GM19239 (cell line): Measurements from ENCODE around the gene EPN1.

Experiments used
- DNase-seq: peaks from one replicate; pipeline ENCODE4 v3.0.0; 2011; ENCODE audit warnings: low spot score; ENCODE audit not compliant: insufficient read length
- FAIRE-seq: peaks from 2 replicates; lab custom pipeline; 2011; peaks lifted over from hg19 to GRCh38; lab: Jason Lieb, UNC

EPN1 gene

DNA sequence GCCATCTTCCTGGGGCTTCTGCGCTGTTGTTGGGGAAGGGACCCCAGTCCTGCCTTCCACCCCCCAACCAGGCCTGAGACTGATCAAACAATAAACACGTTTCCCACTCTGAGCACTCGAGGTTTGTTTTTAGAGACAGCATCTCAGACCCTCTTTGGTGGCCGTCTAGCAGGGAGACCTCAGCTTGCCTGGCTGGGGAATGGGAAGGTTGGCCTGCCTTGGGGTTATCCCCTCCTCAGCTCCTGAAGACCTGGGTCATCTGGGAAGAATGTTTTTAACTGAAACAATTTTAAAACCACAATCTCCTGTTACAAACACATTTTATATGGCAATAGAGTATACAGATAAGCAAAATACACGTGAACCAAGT lies 29.5 kb upstream of the EPN1 start:
- FAIRE-seq: no peak
- no peak for DNase-seq

DNA sequence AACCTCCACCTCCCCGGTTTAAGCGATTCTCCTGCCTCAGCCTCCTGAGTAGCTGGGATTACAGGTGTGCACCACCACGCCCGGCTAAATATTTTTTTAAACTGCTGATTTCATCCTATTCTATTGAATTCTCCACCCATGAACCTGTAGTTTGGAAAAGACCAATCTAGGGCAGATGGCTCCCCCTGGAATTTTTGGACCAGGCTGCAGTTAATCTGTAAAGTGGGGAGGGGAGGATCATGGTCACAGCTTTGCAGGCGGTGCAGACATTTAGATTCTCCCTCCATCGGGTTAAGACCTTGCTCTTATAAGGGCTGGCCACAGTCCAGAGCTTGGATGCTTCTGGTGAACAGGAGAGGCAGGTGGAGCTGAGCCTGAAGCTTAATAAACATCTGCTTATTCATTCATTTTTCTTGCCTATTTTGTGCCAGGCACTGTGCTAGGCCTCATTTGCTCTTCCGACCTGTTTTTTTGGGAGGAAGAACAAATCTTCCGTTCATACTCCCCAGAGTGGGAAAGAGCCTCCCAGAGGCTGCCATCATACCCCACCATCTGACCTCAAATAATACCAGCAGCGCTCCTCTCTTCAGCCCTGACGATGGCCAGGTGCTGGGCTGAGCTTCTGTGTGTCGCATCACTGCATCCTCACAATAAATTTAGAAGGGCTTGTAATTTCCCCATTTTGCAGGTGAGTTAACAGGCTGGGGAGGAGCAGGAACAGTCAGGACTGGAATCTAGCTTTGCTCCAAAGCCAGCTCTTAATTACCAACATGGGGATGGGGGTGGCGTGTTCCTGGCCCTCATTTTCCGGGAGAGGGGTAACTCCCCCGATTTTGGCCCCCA lies 27.9 kb upstream of the EPN1 start:
- FAIRE-seq (peak; percentile 84), DNase-seq (no peak)

DNA sequence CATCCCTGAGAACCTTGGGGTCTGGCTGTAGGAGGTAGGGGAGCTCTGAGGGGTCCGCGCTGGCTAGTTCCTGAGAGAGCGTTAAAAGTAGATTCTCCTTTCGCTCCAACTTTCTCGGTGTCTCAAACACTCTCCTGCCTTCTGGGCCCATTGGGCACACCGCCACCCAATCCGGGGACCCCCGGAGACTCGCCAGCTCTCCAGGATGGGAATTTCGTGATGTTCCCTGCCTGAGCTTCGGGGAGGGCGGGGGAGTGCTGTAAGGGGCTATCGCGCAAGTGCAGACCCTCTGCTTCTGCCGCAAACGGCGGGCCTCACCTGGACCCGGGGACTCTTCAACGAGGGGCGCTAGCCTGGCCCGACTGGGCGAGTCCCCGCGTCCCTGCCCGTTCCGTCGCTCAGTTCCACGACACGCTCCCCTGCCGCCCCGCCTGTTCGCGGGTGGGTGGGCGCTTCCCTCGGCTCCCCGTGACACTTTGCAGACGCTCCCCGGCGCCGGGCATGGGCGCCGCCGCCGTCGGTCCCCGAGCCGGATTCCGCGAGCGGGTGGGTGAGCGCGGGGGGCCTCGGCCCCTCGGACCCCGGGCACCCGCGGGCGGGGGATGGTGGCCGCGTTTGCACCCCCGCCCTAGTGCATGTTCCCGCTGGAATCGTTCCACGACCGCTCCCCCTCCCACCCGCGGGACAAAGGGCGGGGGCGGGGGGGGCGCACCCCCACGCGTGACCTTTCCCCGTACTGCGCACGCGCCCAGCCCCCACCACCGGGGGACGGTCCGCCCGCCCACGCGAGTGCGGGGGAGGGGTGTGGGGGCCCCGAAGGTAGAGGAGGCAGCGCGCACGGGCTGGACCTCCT lies 27.1 kb upstream of the EPN1 start, which contains the start of gene CCDC106:
CCDC106 (plus strand) TSS at position 481 of the 853 bp plus-strand sequence. CDS start 835 bp downstream, outside the sequence.
- peak; percentile 79 for FAIRE-seq
- no peak for DNase-seq

DNA sequence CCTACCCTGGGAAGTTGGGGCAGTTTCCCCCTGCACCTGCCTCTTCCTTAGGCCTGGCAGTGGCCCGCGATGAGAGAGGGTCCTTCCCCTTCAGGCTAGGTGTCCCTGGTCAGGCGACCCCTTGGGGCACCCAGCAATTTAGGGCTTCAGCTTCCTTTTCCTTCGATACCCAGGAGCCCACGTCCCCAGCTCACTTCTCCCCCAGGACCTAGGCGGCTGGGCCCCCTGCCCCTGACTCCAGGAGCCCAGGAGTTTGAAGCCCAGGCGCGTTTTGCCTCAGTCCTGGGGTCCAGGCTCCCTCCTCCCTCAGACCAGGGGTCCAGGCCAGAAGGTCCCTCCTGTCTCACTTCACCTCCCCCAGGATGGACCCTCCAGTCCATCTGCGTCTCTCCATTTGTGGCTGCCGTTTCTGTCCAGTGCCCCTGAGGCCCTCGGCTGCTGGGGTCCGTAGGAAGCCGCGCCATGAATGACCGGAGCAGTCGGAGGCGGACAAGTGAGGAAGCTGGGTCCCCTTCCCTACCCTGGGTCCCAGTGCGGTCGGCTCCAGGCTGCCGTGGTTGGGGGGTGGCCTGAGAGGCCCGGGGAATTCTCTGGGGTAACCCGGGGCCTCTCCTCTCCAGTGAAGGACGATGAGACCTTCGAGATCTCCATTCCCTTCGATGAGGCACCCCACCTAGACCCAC lies 26.3 kb upstream of the EPN1 start:
- DNase-seq: no peak
- no peak for FAIRE-seq

DNA sequence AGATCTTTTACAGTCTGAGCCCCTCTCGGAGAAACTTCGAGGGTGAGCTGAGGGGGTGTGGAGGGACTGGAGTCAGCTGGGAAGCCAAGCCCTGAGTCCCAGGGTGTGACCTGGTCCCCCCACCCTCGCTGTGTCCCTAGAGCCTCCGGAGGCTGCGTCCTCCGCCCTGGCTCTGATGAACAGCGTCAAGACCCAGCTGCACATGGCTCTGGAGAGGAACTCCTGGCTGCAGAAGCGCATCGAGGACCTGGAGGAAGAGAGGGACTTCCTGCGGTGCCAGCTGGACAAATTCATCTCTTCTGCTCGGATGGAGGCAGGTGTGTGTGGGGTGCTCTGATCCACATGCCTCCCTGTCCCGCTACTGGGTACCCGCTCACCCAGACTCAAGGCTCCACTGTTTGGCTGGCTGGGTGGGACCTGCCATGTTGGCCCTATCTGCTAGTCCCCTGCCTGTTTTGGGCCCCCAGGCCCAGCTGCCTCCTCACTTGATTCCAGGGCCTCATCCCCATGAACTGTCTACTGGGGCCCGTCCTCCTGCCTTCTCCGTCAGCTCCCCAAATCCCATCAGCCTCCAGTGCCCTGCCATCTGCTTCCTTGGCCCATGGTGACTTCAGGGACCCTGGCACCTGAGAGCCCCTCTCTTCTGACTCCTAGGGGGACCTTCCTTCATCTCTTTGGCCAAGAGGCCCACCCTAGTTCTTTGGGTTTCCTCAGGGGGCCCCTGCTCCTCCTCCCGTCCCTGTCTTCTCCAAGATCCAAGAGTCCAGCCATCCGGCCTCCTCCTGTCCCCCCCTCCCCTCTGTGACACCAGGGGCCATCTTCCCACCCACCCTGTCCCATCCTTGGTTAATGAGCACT lies 25.5 kb upstream of the EPN1 start:
- DNase-seq: no peak

DNA sequence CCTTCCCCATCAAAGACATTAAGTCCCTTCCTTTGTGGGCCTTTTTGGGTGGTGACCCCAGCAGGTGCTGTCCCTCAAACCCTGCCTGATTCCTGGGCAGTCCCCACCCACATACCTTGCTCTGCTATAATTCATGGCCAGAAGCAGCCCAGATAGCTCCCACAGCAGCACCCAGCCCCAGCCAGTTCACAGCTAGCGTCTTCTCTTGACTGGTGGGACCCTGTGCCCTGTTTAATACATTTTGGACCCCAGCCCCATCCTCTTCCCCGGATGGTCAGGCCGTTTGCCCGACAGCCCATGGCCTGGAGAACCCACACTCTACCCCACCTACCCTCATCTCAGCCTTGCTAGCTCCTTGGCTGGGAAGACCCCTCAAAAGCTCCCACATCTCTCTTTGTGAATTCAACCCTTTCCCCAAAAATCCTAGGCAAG lies 24.9 kb upstream of the EPN1 start:
- FAIRE-seq (no peak), DNase-seq (no peak)

More for the DNA sequence above, 25.5 kb upstream of the EPN1 start:
- no peak for FAIRE-seq

DNA sequence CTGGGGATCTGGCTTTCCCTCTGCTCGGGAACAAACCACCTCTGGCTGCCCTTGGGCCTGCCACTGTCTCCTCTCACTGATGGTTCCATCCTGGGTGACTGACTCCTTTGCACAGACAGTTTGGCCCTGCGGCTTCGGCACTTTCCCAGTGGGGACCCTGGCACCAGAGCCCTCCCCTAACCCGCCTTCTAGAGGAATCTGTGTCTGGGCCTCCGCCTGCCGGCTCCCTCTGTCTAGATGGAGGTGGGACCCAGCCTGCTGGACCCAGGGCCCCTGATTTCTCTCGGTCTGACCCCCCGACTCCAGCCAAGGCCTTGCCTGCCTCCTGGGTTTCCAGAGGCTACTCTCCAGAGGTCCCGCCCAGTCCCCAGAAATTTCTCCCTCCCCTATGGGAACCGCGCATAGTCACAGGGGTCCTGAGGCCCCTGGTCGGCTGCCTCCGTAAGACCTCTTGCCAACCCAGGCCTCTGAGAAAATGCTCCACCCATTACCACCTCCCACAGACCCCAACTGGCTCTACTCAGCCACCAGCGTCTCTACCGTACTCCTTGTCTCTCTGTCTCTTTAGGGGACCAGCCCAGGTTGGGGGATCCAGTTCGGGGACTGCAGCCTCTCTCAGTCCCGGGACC lies 24.3 kb upstream of the EPN1 start:
- FAIRE-seq: no peak
- no peak for DNase-seq

DNA sequence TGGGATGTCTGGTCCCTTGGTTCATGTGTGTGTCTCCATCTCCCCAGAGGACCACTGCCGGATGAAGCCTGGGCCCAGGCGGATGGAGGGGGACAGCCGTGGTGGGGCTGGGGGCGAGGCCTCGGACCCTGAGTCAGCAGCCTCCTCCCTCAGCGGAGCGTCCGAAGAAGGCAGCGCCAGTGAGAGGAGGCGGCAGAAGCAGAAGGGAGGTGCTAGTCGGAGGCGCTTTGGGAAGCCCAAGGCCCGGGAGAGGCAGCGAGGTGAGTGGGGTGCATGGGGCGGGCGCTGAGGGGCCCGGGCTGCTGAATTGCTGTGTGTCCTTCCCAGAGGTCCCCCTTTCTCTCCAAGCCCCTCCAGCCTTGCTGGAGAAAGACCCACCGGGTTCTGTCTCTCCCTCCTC lies 23.8 kb upstream of the EPN1 start:
- no peak for FAIRE-seq
- DNase-seq: no peak

DNA sequence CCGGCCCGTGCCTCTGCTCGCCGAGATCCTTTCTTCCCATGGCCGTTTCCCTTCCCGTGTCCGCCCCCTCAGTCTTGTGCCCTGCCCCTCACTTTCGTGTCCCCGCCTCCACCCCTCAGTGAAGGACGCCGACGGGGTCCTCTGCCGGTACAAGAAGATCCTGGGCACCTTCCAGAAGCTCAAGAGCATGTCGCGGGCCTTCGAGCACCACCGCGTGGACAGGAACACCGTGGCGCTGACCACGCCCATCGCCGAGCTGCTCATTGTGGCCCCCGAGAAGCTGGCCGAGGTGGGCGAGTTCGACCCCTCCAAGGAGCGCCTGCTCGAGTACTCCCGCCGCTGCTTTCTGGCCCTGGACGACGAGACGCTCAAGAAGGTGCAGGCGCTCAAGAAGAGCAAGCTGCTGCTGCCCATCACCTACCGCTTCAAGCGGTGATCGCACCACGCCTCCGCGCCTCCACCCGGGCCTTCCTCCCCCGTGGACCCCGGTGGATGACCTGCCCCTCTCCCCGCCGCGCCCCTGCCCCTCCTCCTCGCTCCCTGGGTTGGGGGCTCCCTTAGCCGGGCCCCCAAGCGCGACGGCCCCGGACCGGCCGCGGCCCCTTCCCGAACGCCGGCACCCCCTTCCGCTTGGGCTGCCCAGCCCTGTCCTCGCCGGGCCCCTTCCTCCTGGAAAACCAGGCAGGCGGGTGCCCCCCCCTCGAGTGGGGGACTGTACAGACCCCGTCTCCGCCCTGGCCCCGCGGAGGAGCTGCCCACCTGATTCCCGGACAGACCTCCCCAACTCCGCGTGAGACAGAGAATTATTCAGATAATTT lies 22.5 kb upstream of the EPN1 start:
- DNase-seq (no peak), FAIRE-seq (no peak)

DNA sequence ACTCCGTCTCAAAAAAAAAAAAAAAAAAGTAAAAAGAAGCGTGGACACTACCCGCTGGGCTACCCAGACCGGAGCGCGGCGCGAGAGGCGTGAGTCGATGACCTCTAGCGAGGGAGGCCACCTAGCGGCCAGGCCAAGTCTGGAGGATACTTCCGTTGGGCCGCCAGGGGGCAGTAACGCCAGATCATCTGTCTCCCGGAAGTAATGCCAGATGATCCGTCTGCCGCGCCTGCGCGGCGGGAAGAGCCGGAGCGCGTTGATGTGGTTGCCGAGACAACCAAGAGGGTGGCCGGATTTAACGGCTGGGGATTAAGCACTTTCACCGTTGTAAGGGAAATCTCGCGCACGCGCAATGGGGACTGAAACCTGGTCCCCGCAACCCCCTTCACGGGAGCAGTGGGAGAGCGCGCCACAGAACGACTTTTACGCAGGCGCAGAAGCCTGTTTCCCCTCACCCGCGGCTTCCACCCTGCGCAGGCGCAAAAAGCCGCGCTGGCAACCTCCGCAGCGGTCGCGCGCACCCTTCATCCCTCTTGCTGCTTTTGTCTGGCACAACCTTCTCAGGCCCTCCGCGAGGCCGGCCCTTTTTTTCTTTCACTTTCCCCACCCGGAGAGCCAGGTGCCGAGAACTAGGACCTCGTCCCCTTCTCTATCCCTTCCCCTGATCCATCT lies 21.2 kb upstream of the EPN1 start:
- FAIRE-seq (no peak), DNase-seq (peak; percentile 95)

DNA sequence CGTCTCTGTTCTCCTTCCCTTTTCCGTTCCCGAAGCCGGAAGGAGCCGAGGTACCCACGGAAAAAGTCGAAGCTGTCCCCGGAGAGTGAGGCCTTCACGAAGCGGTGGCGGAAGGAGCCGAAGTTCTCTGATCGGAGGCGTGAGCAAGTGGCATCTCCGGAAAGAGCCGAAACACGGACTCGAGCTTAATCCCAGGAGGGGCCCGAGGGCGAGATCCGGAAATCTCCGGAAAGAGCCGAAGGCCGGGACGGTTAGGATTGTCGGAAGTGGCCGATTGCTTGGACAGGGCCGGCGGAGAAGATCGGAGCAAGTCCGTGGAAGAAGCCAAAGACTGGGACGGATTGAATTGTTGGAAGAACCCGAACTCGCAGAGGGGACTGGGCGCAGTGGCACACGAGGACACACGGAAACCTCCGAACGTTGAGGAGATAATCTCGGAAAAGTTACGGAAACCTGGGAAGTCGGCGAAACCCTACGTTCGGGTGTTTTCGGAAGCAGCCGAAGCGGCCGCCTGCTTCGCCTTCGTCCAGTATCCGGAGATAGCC lies 20.6 kb upstream of the EPN1 start:
- FAIRE-seq (peak; percentile 99), DNase-seq (peak; percentile 81)

DNA sequence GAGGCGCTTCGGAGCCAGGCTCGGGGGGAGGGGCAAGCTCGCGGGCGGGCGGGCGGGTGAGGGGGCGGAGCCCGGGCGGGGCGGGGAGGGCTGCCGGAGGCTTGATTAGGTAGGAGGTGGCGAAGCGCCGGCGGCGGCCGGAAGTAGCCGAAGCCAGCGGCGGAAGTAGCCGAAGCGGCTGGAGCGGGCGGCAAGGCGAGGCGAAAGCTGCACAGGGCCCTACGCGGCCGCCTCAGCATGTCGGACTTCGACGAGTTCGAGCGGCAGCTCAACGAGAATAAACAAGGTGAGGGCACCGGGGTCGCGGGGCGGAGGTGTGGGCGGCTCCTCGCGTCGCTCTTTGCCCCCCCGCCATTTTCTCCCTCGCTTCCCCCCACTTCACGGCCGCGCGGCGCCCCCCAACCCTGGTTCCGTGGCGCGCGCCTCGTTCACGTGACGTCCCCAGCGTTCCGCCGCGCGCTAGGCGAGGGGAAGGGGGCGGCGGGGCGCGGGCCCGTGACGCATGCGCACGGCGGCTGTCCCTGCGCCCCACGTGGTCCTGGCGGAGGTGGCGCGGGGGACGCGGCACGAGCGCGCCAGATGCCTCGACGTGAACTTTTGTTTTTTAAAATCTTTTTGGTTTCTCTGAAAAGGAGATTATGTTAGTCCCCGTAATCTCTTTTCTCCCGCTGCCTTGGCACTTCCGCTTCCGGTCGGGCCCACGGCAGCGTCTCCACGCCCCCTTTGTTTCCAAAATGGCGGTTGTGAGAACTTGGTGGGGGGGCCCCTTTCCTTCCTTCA lies 20.0 kb upstream of the EPN1 start, which contains the start of gene U2AF2:
U2AF2 (plus strand) TSS at position 168 of the 780 bp plus-strand sequence; CDS start at position 238, 70 bp downstream.
- FAIRE-seq (peak; percentile 90), DNase-seq (peak; percentile 80)

DNA sequence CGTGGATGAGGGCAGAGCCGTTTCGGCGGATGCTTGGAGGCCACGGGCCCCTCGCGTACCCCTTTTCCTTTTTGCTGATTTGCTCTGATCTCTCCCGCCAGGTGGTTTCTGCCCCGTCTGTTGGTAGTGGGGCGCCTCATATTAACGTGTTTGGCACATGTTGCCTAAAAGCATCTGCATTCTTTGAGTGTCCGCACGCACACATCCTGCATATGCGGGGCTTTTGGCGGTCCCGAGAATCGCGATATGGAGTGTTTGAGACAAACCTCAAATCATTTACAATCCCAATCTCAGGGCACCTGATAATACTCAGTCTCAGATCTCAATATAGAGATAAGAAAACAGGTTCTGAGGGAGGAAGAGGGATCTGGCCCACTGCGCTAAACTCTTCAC lies 19.4 kb upstream of the EPN1 start:
- no peak for FAIRE-seq
- DNase-seq: no peak

DNA sequence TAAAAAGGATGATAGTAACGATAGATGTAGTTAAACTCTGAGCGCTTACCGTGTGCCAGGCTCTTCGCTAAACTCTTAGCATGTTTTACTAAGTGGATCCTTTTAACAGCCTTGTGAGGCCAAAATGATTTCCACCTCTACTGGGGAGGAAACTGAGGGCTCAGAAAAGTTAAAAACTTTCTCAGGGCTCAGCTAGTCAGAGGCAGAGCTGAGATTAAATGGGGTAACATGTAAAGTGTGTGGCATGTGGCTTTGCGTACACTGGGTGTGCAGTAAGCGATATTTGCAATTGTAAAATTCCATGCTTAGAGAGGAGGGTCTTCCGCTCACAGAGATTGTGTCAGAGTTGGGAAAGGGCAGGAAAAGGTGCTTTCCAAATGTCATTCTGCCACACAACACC lies 18.5 kb upstream of the EPN1 start:
- FAIRE-seq (no peak), DNase-seq (no peak)

DNA sequence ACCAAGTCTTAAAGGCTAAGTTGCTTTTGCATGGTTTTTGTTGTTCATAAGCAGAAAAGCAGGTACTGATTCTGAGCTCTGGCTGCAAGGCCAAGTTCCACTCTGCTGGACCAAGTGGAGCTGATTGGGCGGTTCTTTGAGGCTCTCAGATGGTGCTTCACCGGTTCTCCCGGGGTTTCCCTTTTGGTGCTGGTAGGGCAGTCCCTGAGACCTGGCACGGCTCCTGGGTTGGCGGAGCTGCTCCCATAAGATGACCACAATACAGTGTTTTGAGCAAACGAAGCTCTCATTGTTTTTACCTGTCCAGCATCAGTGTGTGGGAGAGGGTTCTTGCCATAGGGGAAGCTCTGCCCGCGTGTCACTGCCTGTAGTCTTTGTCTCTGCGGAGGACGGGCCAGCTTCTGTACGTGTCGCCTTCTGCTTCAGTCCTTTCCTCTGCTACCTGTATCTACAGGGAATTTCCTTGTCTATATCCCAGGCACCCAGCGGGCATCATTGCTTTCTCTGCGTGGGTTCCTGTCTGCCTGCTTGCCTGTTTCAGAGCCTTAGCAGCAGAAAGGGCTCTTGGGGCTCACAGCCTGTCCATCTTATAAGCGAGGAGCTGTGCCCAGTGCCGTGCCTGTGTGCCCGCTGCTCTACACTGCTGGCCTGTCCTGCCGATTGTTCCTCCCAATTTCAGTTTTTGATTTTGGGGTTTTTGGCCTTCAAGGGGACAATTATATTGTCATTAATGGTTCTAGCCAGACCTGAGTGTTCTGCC lies 17.9 kb upstream of the EPN1 start:
- FAIRE-seq (no peak), DNase-seq (no peak)

DNA sequence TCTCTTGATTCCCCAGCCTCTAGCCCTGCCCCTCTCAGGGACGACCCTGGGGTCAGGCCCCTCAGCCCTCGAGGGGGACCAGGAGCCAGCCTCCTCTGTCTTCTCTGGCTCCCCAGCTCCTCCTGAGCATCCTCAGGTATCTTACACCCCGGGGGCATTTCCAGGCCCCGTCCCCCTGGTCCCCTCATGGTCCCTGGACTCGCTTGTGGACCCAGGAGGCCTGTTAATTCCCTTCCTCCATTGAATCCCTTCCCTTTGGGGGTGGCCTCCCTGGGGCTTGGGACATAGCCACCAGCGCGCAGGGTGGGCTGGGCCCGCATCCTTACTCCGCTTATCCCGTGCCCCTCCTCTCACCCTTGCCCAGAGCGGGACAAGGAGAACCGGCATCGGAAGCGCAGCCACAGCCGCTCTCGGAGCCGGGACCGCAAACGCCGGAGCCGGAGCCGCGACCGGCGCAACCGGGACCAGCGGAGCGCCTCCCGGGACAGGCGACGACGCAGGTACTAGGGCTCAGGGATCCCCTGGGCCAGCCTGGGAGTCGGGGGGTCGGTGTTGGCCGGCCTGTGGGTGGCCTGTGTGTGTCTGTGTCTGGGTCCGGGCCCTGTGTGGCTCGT lies 16.1 kb upstream of the EPN1 start:
- DNase-seq (no peak), FAIRE-seq (no peak)
